SU-DHL-6 (cell line): ENCODE results near the gene RAC2.

Experiments used
- EZH2phosphoT487 ChIP-seq: fragments of 200-600 bp; sonication (generic), shearing (Covaris generic); conservative IDR thresholded peaks from 2 replicates; pipeline ENCODE4 v1.6.1; 2018; ENCODE audit warnings: mild to moderate bottlenecking, antibody characterized with exemption, low read length, moderate library complexity, mixed read lengths
- TF ChIP-seq, protein P1 (sequence below): fragments of 200-600 bp; sonication (generic); IDR thresholded peaks from one replicate; pipeline ENCODE4 v1.5.1; 2017; ENCODE audit warnings: antibody characterized with exemption, mild to moderate bottlenecking, low read length, moderate library complexity; ENCODE audit not compliant: insufficient read depth, poor library complexity, severe bottlenecking

- TF ChIP-seq, protein P1, sequence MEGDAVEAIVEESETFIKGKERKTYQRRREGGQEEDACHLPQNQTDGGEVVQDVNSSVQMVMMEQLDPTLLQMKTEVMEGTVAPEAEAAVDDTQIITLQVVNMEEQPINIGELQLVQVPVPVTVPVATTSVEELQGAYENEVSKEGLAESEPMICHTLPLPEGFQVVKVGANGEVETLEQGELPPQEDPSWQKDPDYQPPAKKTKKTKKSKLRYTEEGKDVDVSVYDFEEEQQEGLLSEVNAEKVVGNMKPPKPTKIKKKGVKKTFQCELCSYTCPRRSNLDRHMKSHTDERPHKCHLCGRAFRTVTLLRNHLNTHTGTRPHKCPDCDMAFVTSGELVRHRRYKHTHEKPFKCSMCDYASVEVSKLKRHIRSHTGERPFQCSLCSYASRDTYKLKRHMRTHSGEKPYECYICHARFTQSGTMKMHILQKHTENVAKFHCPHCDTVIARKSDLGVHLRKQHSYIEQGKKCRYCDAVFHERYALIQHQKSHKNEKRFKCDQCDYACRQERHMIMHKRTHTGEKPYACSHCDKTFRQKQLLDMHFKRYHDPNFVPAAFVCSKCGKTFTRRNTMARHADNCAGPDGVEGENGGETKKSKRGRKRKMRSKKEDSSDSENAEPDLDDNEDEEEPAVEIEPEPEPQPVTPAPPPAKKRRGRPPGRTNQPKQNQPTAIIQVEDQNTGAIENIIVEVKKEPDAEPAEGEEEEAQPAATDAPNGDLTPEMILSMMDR, result no peak
- TF ChIP-seq EZH2phosphoT487, result no peak
These were observed 31.6 kb upstream of the RAC2 start for GRCh38 chr22:37275622-37276021.
